Measurements from ENCODE around the gene IL33.
"Not testable (repeated sequence)": the region's sequence is repeated elsewhere in the genome, so short reads cannot be mapped to it uniquely, and the experiment has no call there.

Gene IL33

GRCh38 chr9:6173914-6174313 lies 41.7 kb upstream of the IL33 start (continued):
- TF ChIP-seq, protein P1, sequence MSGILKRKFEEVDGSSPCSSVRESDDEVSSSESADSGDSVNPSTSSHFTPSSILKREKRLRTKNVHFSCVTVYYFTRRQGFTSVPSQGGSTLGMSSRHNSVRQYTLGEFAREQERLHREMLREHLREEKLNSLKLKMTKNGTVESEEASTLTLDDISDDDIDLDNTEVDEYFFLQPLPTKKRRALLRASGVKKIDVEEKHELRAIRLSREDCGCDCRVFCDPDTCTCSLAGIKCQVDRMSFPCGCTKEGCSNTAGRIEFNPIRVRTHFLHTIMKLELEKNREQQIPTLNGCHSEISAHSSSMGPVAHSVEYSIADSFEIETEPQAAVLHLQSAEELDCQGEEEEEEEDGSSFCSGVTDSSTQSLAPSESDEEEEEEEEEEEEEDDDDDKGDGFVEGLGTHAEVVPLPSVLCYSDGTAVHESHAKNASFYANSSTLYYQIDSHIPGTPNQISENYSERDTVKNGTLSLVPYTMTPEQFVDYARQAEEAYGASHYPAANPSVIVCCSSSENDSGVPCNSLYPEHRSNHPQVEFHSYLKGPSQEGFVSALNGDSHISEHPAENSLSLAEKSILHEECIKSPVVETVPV (CRISPR knock-in tag; IDR thresholded peaks at IDR 0.05), result no peak
- TF ChIP-seq ZNF70 (CRISPR knock-in tag; IDR thresholded peaks at IDR 0.05) (no peak), CREB5 (CRISPR knock-in tag; IDR thresholded peaks at IDR 0.05; ENCODE audit: low read depth) (no peak)

- ATAC-seq, result not testable (repeated sequence)
These were observed 32.9 kb upstream of the IL33 start for GRCh38 chr9:6182549-6183226.

DNA sequence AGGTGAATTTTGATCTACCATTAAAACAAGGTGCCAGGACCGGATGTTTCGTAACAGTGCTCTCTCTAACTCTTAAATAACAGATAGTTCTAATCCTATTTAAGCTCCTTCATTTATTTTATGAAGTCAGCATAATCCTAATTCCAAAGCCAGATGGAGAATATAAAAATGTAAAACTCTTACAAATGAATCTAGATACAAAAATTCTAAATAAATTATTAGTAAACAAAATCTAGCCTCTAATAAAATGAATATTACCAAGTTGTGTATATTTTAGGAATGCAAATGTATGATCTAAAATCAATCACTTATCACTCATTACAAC lies 32.4 kb upstream of the IL33 start:
- no peak for ATAC-seq

DNA sequence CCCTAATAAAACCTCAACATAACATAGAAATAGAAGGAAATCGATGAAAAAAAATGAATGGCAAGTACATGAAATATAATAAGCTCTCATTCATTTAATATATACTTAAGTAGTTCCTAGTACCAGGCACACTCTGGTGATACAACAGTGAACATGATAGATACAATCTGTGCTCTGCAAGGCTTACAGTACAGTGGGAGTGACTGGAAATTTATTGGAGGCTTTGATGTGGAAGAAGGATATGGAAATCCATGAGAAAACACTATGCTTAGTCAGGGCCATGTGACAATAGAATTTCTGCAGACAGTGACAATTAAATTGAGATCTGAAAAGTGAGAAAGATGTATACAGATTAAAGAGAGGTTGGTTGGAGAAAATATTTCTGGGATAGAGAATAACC lies 32.0 kb upstream of the IL33 start:
- no peak for ATAC-seq

More for the DNA sequence above, 32.4 kb upstream of the IL33 start:
- TF ChIP-seq ESRRG (CRISPR knock-in tag; IDR thresholded peaks at IDR 0.05), result no peak
- TF ChIP-seq, protein P1 (CRISPR knock-in tag; IDR thresholded peaks at IDR 0.05), result no peak
- TF ChIP-seq ZNF70 (CRISPR knock-in tag; IDR thresholded peaks at IDR 0.05), result no peak
- TF ChIP-seq ZC3H10 (CRISPR knock-in tag; IDR thresholded peaks at IDR 0.05), result no peak
- TF ChIP-seq, protein P2, sequence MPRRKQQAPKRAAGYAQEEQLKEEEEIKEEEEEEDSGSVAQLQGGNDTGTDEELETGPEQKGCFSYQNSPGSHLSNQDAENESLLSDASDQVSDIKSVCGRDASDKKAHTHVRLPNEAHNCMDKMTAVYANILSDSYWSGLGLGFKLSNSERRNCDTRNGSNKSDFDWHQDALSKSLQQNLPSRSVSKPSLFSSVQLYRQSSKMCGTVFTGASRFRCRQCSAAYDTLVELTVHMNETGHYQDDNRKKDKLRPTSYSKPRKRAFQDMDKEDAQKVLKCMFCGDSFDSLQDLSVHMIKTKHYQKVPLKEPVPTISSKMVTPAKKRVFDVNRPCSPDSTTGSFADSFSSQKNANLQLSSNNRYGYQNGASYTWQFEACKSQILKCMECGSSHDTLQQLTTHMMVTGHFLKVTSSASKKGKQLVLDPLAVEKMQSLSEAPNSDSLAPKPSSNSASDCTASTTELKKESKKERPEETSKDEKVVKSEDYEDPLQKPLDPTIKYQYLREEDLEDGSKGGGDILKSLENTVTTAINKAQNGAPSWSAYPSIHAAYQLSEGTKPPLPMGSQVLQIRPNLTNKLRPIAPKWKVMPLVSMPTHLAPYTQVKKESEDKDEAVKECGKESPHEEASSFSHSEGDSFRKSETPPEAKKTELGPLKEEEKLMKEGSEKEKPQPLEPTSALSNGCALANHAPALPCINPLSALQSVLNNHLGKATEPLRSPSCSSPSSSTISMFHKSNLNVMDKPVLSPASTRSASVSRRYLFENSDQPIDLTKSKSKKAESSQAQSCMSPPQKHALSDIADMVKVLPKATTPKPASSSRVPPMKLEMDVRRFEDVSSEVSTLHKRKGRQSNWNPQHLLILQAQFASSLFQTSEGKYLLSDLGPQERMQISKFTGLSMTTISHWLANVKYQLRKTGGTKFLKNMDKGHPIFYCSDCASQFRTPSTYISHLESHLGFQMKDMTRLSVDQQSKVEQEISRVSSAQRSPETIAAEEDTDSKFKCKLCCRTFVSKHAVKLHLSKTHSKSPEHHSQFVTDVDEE (CRISPR knock-in tag; IDR thresholded peaks at IDR 0.05), result no peak

DNA sequence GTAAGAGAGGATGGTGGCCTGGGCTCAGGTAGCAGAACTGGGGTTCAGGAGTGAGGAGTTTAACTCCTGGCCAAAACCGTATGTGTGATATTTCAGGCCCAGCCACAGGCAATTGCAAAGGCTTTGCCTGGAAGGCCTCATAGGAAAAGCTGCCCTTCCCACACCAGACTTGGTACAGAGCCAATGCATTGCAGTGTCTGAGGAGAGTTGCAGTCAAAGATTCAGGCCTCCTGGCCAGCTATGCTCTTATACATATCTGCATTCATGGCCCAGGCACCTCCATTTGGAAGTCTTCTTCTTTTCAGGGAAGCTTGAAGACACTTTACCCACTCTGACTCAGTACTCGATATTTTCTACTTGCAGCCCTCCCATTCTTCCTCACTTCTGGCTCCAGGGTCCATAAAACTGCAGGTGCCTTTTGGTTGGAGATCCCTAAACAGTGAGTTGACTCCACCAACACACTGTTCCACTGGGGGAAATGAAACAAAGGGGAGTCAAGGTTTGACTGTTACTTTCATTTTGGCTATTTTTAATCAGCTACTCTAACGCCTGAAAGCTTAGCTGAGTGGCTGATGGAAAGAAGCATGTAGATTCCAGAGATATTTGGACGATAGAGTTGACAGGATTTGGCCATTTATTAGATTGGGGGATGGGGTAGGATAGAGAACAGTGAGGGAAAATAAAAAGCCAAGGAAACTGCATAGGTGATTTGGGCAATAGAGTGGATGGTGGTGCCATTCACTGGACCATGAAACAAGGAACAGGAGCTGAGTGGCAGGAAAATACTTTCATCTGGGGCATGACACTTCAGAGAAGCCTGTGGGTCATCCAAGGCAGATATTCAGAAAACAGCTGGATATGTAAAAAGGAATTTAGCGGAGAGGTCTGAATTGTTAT lies 30.6 kb upstream of the IL33 start:
- ATAC-seq, result no peak
- no peak for TF ChIP-seq OSR1 (CRISPR knock-in tag; IDR thresholded peaks at IDR 0.05)
- no peak for TF ChIP-seq ESRRG (CRISPR knock-in tag; IDR thresholded peaks at IDR 0.05)
- no peak for TF ChIP-seq ZFP30 (CRISPR knock-in tag; IDR thresholded peaks at IDR 0.05)
- no peak for TF ChIP-seq SNAI2 (CRISPR knock-in tag; IDR thresholded peaks at IDR 0.05)
- TF ChIP-seq CREB5 (CRISPR knock-in tag; IDR thresholded peaks at IDR 0.05; ENCODE audit: low read depth), result no peak
- TF ChIP-seq, protein P2 (CRISPR knock-in tag; IDR thresholded peaks at IDR 0.05), result no peak
- TF ChIP-seq, protein P3, sequence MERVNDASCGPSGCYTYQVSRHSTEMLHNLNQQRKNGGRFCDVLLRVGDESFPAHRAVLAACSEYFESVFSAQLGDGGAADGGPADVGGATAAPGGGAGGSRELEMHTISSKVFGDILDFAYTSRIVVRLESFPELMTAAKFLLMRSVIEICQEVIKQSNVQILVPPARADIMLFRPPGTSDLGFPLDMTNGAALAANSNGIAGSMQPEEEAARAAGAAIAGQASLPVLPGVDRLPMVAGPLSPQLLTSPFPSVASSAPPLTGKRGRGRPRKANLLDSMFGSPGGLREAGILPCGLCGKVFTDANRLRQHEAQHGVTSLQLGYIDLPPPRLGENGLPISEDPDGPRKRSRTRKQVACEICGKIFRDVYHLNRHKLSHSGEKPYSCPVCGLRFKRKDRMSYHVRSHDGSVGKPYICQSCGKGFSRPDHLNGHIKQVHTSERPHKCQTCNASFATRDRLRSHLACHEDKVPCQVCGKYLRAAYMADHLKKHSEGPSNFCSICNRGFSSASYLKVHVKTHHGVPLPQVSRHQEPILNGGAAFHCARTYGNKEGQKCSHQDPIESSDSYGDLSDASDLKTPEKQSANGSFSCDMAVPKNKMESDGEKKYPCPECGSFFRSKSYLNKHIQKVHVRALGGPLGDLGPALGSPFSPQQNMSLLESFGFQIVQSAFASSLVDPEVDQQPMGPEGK (CRISPR knock-in tag; IDR thresholded peaks at IDR 0.05; ENCODE audit: borderline replicate concordance), result no peak
- TF ChIP-seq, protein P4, sequence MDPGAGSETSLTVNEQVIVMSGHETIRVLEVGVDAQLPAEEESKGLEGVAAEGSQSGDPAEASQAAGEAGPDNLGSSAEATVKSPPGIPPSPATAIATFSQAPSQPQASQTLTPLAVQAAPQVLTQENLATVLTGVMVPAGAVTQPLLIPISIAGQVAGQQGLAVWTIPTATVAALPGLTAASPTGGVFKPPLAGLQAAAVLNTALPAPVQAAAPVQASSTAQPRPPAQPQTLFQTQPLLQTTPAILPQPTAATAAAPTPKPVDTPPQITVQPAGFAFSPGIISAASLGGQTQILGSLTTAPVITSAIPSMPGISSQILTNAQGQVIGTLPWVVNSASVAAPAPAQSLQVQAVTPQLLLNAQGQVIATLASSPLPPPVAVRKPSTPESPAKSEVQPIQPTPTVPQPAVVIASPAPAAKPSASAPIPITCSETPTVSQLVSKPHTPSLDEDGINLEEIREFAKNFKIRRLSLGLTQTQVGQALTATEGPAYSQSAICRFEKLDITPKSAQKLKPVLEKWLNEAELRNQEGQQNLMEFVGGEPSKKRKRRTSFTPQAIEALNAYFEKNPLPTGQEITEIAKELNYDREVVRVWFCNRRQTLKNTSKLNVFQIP (CRISPR knock-in tag; IDR thresholded peaks at IDR 0.05; ENCODE audit: borderline replicate concordance, low read depth), result no peak

More for the DNA sequence above, 32.0 kb upstream of the IL33 start:
- TF ChIP-seq, protein P3 (CRISPR knock-in tag; IDR thresholded peaks at IDR 0.05; ENCODE audit: borderline replicate concordance), result no peak

Measured in SK-N-SH treated with all-trans-retinoic acid at 6 μM for 48 hours (cell line).